Measurements from ENCODE around the gene C1QL1. TPM values are rescaled to one million over a fixed set of nuclear protein-coding genes. Genes with fewer than 3 reads are reported as not detected.

C1QL1 gene
- total RNA-seq, result 12.6 TPM
- 15.1 TPM for polyA plus RNA-seq

- 5% methylated on average over 81 of the region's 81 CpGs for WGBS
- peak; percentile 68 for DNase-seq (ENCODE audit: extremely low spot score)
- Histone ChIP-seq H3K4me1 (ENCODE audit: insufficient read depth) (peaks cover 2% of the 10 kb centered on the region), H3K36me3 (ENCODE audit: insufficient read depth) (no peaks in the 10 kb centered on the region), H3K27ac (ENCODE audit: low read depth) (no peak within 1 kb of the TSS), H3K4me3 (ENCODE audit: low read depth, low read length) (peak within 1 kb of the TSS; percentile 43)
Measured at GRCh38 chr17:44968225-44969143, at the start of gene C1QL1. C1QL1 (minus strand) TSS chr17:44968303; CDS start chr17:44968048, 255 bp downstream.

- Histone ChIP-seq H3K36me3 (ENCODE audit: insufficient read depth) (no peaks in the 10 kb centered on the region), H3K27ac (ENCODE audit: low read depth) (no peak overlapping the region), H3K4me1 (ENCODE audit: insufficient read depth) (no peaks in the 10 kb centered on the region), H3K4me3 (ENCODE audit: low read depth, low read length) (no peak overlapping the region)
- WGBS, result 83% methylated on average over 5 of the region's 5 CpGs
- DNase-seq (ENCODE audit: extremely low spot score), result no peak
Measured at GRCh38 chr17:45016823-45017222, 48.7 kb upstream of the C1QL1 start.

DNA sequence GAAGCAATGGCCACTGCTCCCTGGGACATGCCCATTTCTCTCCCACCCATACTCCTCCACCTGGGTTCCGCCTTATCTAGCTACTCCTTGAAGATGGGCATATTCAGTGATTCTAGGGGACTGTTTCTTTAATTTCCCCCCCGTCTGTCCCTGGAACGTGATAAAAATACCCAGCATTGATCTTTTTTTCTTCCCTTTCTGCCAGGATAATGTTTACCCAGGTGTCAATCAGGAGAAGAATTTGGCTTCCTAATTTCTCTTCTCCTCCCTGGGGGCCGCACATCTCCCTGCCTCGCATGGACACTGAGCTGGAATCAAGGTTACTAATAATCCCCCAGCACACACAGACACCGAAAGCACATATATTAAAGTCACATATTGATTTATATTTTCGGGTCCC lies 48.1 kb upstream of the C1QL1 start:
- Histone ChIP-seq H3K4me1 (ENCODE audit: insufficient read depth) (no peaks in the 10 kb centered on the region), H3K27ac (ENCODE audit: low read depth) (no peak overlapping the region), H3K4me3 (ENCODE audit: low read depth, low read length) (no peak overlapping the region), H3K36me3 (ENCODE audit: insufficient read depth) (no peaks in the 10 kb centered on the region)
- DNase-seq (ENCODE audit: extremely low spot score), result no peak
- WGBS, result 71% methylated on average over 7 of the region's 7 CpGs

DNA sequence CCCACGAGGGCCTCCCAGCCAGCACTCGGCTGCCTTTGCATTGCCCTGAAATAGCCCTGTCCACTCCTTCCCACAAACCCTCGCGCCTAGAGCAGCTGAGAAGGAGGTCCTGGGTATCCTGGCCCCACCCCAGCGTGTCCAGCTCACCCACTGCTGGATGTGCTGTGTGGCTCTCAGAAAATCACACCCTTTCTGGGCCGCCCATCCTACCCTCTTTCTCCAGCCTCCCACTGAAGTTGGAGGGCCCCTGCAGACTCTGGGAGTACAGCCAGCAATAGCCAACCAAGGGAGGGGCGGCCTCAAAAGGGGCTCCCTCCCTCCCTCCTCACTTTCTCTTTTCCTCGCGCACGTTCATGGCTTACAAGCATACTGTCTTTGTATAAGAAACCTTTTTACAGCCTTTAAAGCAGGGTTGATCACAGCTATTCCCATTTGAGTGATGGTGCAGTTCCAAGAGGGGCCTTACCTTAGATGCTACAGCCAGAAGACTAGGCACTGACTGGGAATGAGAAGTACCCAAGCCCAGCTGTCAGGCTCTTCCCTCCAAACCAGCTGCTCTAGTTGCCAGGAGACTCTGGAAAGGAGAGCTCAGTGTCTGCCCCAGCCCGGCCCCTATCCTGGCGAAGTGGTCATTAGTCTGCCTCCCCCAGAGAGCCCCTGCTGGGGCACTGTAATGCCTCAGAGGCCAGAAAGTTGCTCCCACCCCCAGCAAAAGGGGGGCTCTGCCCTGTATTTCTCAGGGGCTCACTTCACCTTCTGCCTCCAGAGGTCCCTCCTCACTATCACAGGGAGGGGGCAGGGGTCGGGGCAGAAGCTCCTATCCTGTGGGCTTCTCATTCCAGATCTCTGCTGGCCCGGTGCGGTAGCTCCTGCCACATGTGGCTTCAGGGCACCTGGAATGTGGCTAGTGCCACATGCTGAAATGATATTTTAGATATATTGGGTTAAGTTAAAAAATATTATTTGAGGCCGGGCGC lies 45.2 kb upstream of the C1QL1 start:
- Histone ChIP-seq H3K27ac (ENCODE audit: low read depth) (no peak overlapping the region), H3K4me1 (ENCODE audit: insufficient read depth) (no peaks in the 10 kb centered on the region), H3K4me3 (ENCODE audit: low read depth, low read length) (no peak overlapping the region), H3K36me3 (ENCODE audit: insufficient read depth) (no peaks in the 10 kb centered on the region)
- 45% methylated on average over 17 of the region's 17 CpGs for WGBS
- no peak for DNase-seq (ENCODE audit: extremely low spot score)

DNA sequence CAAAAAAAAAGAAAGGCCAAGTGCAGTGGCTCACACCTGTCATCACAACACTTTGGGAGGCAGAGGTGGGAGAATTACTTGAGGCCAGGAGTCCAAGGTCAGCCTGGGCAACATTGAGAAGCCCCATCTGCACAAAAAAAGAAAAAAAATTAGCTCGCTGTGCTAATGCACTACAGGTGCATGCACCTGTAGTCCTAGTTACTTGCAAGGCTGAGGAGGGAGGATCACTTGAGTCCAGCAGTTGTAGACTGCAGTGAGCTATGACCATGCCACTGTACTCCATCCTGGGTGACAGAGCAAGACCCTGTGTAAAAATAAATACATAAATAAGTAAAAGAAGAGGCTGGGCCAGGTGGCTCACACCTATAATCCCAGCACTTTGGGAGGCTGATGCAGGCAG lies 43.7 kb upstream of the C1QL1 start:
- WGBS, result 94% methylated on average over 1 of the region's 1 CpG
- Histone ChIP-seq H3K4me1 (ENCODE audit: insufficient read depth) (no peaks in the 10 kb centered on the region), H3K4me3 (ENCODE audit: low read depth, low read length) (no peak overlapping the region), H3K36me3 (ENCODE audit: insufficient read depth) (no peaks in the 10 kb centered on the region), H3K27ac (ENCODE audit: low read depth) (no peak overlapping the region)
- DNase-seq (ENCODE audit: extremely low spot score), result no peak

GRCh38 chr17:45009676-45010467 lies 41.8 kb upstream of the C1QL1 start:
- Histone ChIP-seq H3K4me1 (ENCODE audit: insufficient read depth) (no peaks in the 10 kb centered on the region), H3K4me3 (ENCODE audit: low read depth, low read length) (no peak overlapping the region), H3K36me3 (ENCODE audit: insufficient read depth) (no peaks in the 10 kb centered on the region), H3K27ac (ENCODE audit: low read depth) (no peak overlapping the region)
- DNase-seq (ENCODE audit: extremely low spot score), result no peak
- WGBS, result 79% methylated on average over 13 of the region's 13 CpGs

- WGBS, result 80% methylated on average over 10 of the region's 10 CpGs
- Histone ChIP-seq H3K4me3 (ENCODE audit: low read depth, low read length) (no peak overlapping the region), H3K4me1 (ENCODE audit: insufficient read depth) (no peaks in the 10 kb centered on the region), H3K36me3 (ENCODE audit: insufficient read depth) (no peaks in the 10 kb centered on the region), H3K27ac (ENCODE audit: low read depth) (no peak overlapping the region)
- no peak for DNase-seq (ENCODE audit: extremely low spot score)
Measured at GRCh38 chr17:45008216-45008615, 40.1 kb upstream of the C1QL1 start.

- H3K4me3 ChIP-seq (ENCODE audit: low read depth, low read length), result no peak overlapping the region
- WGBS, result 29% methylated on average over 10 of the region's 10 CpGs
- H3K36me3 ChIP-seq (ENCODE audit: insufficient read depth), result no peaks in the 10 kb centered on the region
- no peaks in the 10 kb centered on the region for H3K4me1 ChIP-seq (ENCODE audit: insufficient read depth)
- DNase-seq (ENCODE audit: extremely low spot score), result no peak
- H3K27ac ChIP-seq (ENCODE audit: low read depth), result no peak overlapping the region
Measured at GRCh38 chr17:45006927-45007461, 38.9 kb upstream of the C1QL1 start.

- H3K27ac ChIP-seq (ENCODE audit: low read depth), result no peak overlapping the region
- H3K4me1 ChIP-seq (ENCODE audit: insufficient read depth), result no peaks in the 10 kb centered on the region
- WGBS, result 81% methylated on average over 2 of the region's 2 CpGs
- H3K36me3 ChIP-seq (ENCODE audit: insufficient read depth), result no peaks in the 10 kb centered on the region
- no peak overlapping the region for H3K4me3 ChIP-seq (ENCODE audit: low read depth, low read length)
- DNase-seq (ENCODE audit: extremely low spot score), result no peak
Measured at GRCh38 chr17:45005700-45006099, 37.6 kb upstream of the C1QL1 start.

GRCh38 chr17:45004388-45004787 lies 36.3 kb upstream of the C1QL1 start:
- H3K4me3 ChIP-seq (ENCODE audit: low read depth, low read length), result no peak overlapping the region
- no peaks in the 10 kb centered on the region for H3K36me3 ChIP-seq (ENCODE audit: insufficient read depth)
- H3K4me1 ChIP-seq (ENCODE audit: insufficient read depth), result no peaks in the 10 kb centered on the region
- DNase-seq (ENCODE audit: extremely low spot score), result no peak
- WGBS, result 96% methylated on average over 3 of the region's 3 CpGs
- H3K27ac ChIP-seq (ENCODE audit: low read depth), result no peak overlapping the region

DNA sequence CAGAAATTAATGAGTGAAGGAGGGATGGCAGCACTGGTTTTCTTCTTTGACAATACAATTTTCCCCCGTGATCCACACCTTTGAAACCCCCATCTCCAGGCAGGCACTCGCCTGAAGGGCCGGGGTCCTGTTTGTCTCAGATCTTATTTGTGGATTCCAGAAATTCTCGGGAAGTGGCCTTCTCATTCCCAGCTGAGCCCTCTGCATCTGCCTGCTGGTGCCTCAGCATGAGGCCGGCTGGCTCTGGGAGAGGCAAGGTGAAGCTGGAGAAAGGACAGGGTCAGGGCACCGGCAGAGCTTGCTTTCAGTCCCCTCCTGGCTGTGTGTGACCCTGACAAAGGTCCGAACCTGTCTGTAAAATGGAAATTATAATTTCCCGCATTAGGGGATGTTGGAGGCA lies 35.8 kb upstream of the C1QL1 start:
- Histone ChIP-seq H3K27ac (ENCODE audit: low read depth) (no peak overlapping the region), H3K4me1 (ENCODE audit: insufficient read depth) (no peaks in the 10 kb centered on the region), H3K36me3 (ENCODE audit: insufficient read depth) (no peaks in the 10 kb centered on the region), H3K4me3 (ENCODE audit: low read depth, low read length) (no peak overlapping the region)
- DNase-seq (ENCODE audit: extremely low spot score), result no peak
- 62% methylated on average over 8 of the region's 8 CpGs for WGBS

DNA sequence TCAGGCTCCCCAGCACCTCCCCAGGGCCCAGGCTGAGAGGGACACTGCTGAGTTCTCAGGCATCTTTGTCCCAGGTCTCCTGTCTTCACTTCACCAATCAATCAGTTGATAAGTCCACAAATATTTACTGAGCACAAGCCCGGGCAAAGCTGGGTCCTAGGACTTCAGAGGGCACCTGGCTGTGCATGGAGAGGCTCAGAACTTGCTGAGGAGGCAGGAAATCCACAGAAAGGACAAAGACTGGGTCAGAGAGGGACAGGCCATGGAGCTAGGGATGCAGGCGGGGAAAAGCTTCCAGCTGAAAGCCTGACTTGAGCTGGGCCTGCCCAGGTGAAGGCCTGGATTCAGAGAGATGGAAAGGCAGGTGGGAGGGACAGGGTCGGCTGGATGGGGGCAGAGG lies 33.2 kb upstream of the C1QL1 start:
- H3K27ac ChIP-seq (ENCODE audit: low read depth), result no peak overlapping the region
- H3K36me3 ChIP-seq (ENCODE audit: insufficient read depth), result no peaks in the 10 kb centered on the region
- no peak overlapping the region for H3K4me3 ChIP-seq (ENCODE audit: low read depth, low read length)
- no peak for DNase-seq (ENCODE audit: extremely low spot score)
- no peaks in the 10 kb centered on the region for H3K4me1 ChIP-seq (ENCODE audit: insufficient read depth)
- WGBS, result 77% methylated on average over 3 of the region's 3 CpGs

- no peaks in the 10 kb centered on the region for H3K4me1 ChIP-seq (ENCODE audit: insufficient read depth)
- no peaks in the 10 kb centered on the region for H3K36me3 ChIP-seq (ENCODE audit: insufficient read depth)
- no peak overlapping the region for H3K27ac ChIP-seq (ENCODE audit: low read depth)
- no peak overlapping the region for H3K4me3 ChIP-seq (ENCODE audit: low read depth, low read length)
- 93% methylated on average over 3 of the region's 3 CpGs for WGBS
- DNase-seq (ENCODE audit: extremely low spot score), result no peak
Measured at GRCh38 chr17:44999433-44999832, 31.3 kb upstream of the C1QL1 start.

Data from urinary bladder (tissue), 4 donors.